GM21367 (cell line): ENCODE data around the gene TUBD1.

ENCODE experiments used
- ATAC-seq: cut with Tn5 transposase; IDR thresholded peaks from one replicate; pipeline ENCODE4 v1.9.1; 2021; ENCODE audit not compliant: unreplicated experiment

The TUBD1 gene

GRCh38 chr17:59827721-59828477 is 64.8 kb downstream of the TUBD1 start:
- ATAC-seq: no peak

- ATAC-seq: no peak
These were observed 65.9 kb downstream of the TUBD1 start for GRCh38 chr17:59826706-59827453.

DNA sequence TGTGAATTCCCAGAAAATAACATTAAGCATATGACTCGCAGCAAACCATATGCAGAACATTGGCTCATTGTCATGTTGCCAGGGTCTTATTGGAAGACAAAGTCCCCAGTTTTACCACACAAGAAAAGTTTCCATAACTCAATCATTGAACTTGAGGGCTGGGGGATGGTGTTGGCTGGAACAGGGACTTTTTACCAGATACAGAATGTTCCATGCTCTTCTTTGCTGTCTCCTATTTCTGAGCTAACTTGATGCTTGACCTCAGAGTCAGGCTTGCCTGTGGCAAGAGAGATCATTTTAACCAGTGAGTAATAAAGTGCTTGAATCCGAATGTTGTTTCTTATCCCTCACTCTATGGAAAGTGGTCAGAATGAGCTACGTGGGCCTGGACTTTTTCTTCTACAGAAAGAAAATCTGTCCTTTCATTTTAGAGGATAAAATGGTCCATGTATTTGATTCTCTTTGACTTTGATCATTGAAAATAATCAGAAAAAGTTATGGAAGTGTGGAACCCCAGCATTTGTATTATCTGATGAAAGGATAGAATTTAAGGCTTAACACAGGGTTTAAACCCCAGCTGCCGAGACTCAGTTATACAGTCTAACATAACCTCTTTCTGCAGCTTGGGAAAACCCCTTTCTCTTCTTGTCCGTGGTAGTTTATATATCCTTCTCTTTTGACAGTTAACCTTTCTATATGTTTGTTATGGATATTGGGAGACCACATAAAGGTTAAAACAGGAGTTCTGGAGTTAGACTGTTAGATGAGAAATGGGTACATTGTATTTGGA is 67.0 kb downstream of the TUBD1 start:
- no peak for ATAC-seq

GRCh38 chr17:59815965-59816364 is 76.8 kb downstream of the TUBD1 start:
- no peak for ATAC-seq

- ATAC-seq: no peak
These were observed 78.1 kb downstream of the TUBD1 start for GRCh38 chr17:59814685-59815084.

DNA sequence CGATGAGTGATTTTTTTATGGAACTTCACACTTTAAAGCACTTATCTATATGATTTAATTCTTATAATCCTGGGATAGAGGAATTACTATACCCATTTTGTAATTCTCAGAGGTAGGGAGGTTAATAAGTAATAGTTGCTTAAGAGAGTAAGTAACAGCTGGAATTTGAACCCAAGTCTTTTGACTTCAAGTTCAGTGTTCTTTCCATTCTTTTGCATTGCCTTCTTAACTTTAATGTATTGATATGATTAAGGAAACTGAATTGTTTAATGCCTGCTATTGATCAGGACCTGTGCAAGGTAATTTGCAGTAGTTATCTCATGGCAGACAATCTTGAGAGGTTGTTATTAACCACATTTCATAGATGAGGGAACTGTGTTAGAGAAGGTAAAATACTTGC is 78.5 kb downstream of the TUBD1 start:
- no peak for ATAC-seq

- ATAC-seq: no peak
These were observed 80.6 kb downstream of the TUBD1 start for GRCh38 chr17:59812139-59812538.

GRCh38 chr17:59811209-59811608 is 81.5 kb downstream of the TUBD1 start:
- no peak for ATAC-seq

DNA sequence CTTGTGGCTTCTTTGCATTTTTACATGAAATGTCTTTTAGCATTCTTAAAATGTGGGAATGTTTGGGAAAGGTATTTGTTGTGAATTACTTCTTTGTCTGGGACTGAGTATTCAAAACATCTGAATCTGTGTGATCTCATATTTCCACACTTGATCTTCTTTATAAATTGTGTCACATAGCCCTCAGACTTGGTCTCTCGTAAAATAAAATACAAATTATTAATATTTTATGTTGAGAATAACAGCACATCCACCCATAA is 81.9 kb downstream of the TUBD1 start:
- ATAC-seq: no peak
